UCSD-AML1 (cell line): ENCODE data around the gene GALNT15.

ENCODE experiments used
- DNase-seq: peaks from one replicate; lab custom pipeline; 2025; ENCODE audit not compliant: unreplicated experiment; lab: John Stamatoyannopoulos, UW

The GALNT15 gene

GRCh38 chr3:16186086-16186485 lies 11.6 kb downstream of the GALNT15 start:
- DNase-seq = no peak

- DNase-seq = no peak
Observed at GRCh38 chr3:16186565-16186964, 12.1 kb downstream of the GALNT15 start.

- DNase-seq = no peak
Observed at GRCh38 chr3:16187213-16187790, 12.8 kb downstream of the GALNT15 start.

GRCh38 chr3:16188071-16188470 lies 13.6 kb downstream of the GALNT15 start:
- no peak for DNase-seq

- no peak for DNase-seq
Observed at GRCh38 chr3:16189201-16189600, 14.7 kb downstream of the GALNT15 start.

- DNase-seq = no peak
Observed at GRCh38 chr3:16190704-16191103, 16.2 kb downstream of the GALNT15 start.

GRCh38 chr3:16191591-16191990 lies 17.1 kb downstream of the GALNT15 start:
- no peak for DNase-seq

- DNase-seq = no peak
Observed at GRCh38 chr3:16192176-16192811, 17.8 kb downstream of the GALNT15 start.

GRCh38 chr3:16198427-16198826 lies 23.9 kb downstream of the GALNT15 start:
- no peak for DNase-seq

GRCh38 chr3:16199769-16200168 lies 25.3 kb downstream of the GALNT15 start:
- no peak for DNase-seq

GRCh38 chr3:16200411-16200810 lies 25.9 kb downstream of the GALNT15 start:
- no peak for DNase-seq

- DNase-seq = no peak
Observed at GRCh38 chr3:16203031-16203430, 28.6 kb downstream of the GALNT15 start.

GRCh38 chr3:16203671-16204629 lies 29.5 kb downstream of the GALNT15 start:
- DNase-seq = no peak

- DNase-seq = no peak
Observed at GRCh38 chr3:16204751-16205150, 30.3 kb downstream of the GALNT15 start.

GRCh38 chr3:16205156-16205870 lies 30.8 kb downstream of the GALNT15 start:
- no peak for DNase-seq

- no peak for DNase-seq
Observed at GRCh38 chr3:16207031-16207430, 32.6 kb downstream of the GALNT15 start.

- no peak for DNase-seq
Observed at GRCh38 chr3:16211176-16211904, 36.9 kb downstream of the GALNT15 start.

GRCh38 chr3:16214366-16214765 lies 39.9 kb downstream of the GALNT15 start:
- no peak for DNase-seq

- DNase-seq = no peak
Observed at GRCh38 chr3:16216373-16216935, 42.0 kb downstream of the GALNT15 start.

GRCh38 chr3:16219777-16220176 lies 45.3 kb downstream of the GALNT15 start:
- no peak for DNase-seq
